Nephron progenitor cell (in vitro differentiated cells): ENCODE results near the gene PFKP.

Experiments
- DNase-seq: peaks from one replicate; pipeline ENCODE4 v3.0.0; 2021
- H3K27ac Mint-ChIP-seq: 2 replicates; pipeline ENCODE4 v1.8.0; 2021; ENCODE audit warnings: mild to moderate bottlenecking, moderate library complexity, mixed read lengths
- H3K27me3 Mint-ChIP-seq: 2 replicates; pipeline ENCODE4 v1.8.0; 2021; ENCODE audit warnings: mild to moderate bottlenecking, low read depth, mixed read lengths; ENCODE audit not compliant: poor library complexity
- H3K36me3 Mint-ChIP-seq: 2 replicates; pipeline ENCODE4 v1.8.0; 2021; ENCODE audit warnings: low read depth, mixed read lengths
- H3K4me1 Mint-ChIP-seq: 2 replicates; pipeline ENCODE4 v1.8.0; 2021; ENCODE audit warnings: mixed read lengths
- H3K4me3 Mint-ChIP-seq: 2 replicates; pipeline ENCODE4 v1.8.0; 2021; ENCODE audit warnings: mild to moderate bottlenecking, moderate library complexity, mixed read lengths
- H3K9me3 Mint-ChIP-seq: 2 replicates; pipeline ENCODE4 v1.8.0; 2021; ENCODE audit warnings: mild to moderate bottlenecking, moderate library complexity, mixed read lengths
- CTCF ChIP-seq: fragments of 200-600 bp; sonication (generic); IDR thresholded peaks from 2 replicates; pipeline ENCODE4 v1.5.0; 2021; ENCODE audit warnings: antibody characterized with exemption

Gene PFKP

GRCh38 chr10:3179174-3179573, 111.8 kb downstream of the PFKP start:
- no peak for DNase-seq
- H3K4me3 Mint-ChIP-seq = no peak overlapping the region
- no peak overlapping the region for H3K27ac Mint-ChIP-seq
- H3K9me3 Mint-ChIP-seq = peaks cover 3% of the 10 kb centered on the region
- no peaks in the 10 kb centered on the region for H3K4me1 Mint-ChIP-seq
- TF ChIP-seq CTCF = no peak
- H3K36me3 Mint-ChIP-seq = no peaks in the 10 kb centered on the region
- H3K27me3 Mint-ChIP-seq = peaks cover 19% of the 10 kb centered on the region

- no peak overlapping the region for H3K27ac Mint-ChIP-seq
- no peaks in the 10 kb centered on the region for H3K36me3 Mint-ChIP-seq
- no peak for DNase-seq
- H3K4me1 Mint-ChIP-seq = no peaks in the 10 kb centered on the region
- H3K9me3 Mint-ChIP-seq = peaks cover 10% of the 10 kb centered on the region
- peaks cover 22% of the 10 kb centered on the region for H3K27me3 Mint-ChIP-seq
- H3K4me3 Mint-ChIP-seq = no peak overlapping the region
- no peak for TF ChIP-seq CTCF
Observed at GRCh38 chr10:3180355-3181025, 113.1 kb downstream of the PFKP start.

GRCh38 chr10:3185386-3185785, 118.0 kb downstream of the PFKP start:
- H3K4me1 Mint-ChIP-seq = no peaks in the 10 kb centered on the region
- H3K4me3 Mint-ChIP-seq = no peak overlapping the region
- peaks cover 8% of the 10 kb centered on the region for H3K27me3 Mint-ChIP-seq
- DNase-seq = no peak
- H3K36me3 Mint-ChIP-seq = no peaks in the 10 kb centered on the region
- H3K9me3 Mint-ChIP-seq = peaks cover 14% of the 10 kb centered on the region
- TF ChIP-seq CTCF = no peak
- H3K27ac Mint-ChIP-seq = no peak overlapping the region

- Mint-ChIP-seq H3K9me3 (peaks cover 14% of the 10 kb centered on the region), H3K36me3 (no peaks in the 10 kb centered on the region), H3K27me3 (peaks cover 12% of the 10 kb centered on the region), H3K4me1 (no peaks in the 10 kb centered on the region), H3K27ac (no peak overlapping the region), H3K4me3 (no peak overlapping the region)
- no peak for TF ChIP-seq CTCF
- DNase-seq = no peak
Observed at GRCh38 chr10:3186368-3186767, 119.0 kb downstream of the PFKP start.
